Stimulated activated CD8-positive, alpha-beta memory T cell treated with anti-CD3 and anti-CD28 coated beads, Interleukin-7, amount 100 ng/mL, for 1 hour (primary cell): ENCODE measurements around the gene CALY.
A peak's percentile ranks its signal among the peaks of the same experiment; 100 is the strongest.

ENCODE experiments used
- DNase-seq, 2 donors: peaks; one replicate each; pipeline ENCODE4 v3.0.0-alpha.2; 2020; ENCODE audit warnings: low read depth in 2 of 2

Gene CALY

GRCh38 chr10:133287832-133288500 is 48.7 kb downstream of the CALY start:
- DNase-seq, result no peak

- DNase-seq, result no peak
These were observed 50.3 kb downstream of the CALY start for GRCh38 chr10:133286366-133286765.

GRCh38 chr10:133285217-133285616 is 51.5 kb downstream of the CALY start:
- no peak for DNase-seq

- no peak for DNase-seq
These were observed 52.8 kb downstream of the CALY start for GRCh38 chr10:133283931-133284330.

DNA sequence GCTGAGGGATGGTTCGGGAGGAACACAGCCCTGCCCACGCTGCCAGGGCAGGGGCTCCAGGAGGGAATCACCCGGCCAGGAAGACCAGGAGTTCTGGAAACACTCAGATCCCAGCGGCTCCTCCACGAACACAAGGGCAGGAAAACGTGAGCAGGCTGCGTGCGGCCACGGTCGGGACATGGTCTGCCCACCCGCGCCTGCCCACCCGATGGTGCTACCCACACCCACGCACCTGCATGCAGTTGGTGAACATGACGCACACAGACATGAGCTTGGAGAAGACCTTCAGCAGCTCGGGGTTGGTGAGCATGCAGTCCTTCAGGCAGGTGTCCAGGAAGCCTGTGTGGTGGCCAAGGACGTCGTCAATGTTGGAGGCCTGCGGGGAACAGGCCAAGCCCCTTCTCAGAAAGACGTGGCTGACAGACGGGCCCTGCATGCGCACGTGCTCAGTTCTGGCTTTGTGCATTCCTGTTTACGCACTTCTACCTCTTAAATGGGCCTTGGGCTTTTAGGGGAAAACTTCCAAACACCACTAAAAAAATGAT is 53.8 kb downstream of the CALY start:
- no peak for DNase-seq

- DNase-seq, result no peak
These were observed 54.9 kb downstream of the CALY start for GRCh38 chr10:133281628-133282372.

- no peak for DNase-seq
These were observed 55.6 kb downstream of the CALY start for GRCh38 chr10:133281084-133281483.

DNA sequence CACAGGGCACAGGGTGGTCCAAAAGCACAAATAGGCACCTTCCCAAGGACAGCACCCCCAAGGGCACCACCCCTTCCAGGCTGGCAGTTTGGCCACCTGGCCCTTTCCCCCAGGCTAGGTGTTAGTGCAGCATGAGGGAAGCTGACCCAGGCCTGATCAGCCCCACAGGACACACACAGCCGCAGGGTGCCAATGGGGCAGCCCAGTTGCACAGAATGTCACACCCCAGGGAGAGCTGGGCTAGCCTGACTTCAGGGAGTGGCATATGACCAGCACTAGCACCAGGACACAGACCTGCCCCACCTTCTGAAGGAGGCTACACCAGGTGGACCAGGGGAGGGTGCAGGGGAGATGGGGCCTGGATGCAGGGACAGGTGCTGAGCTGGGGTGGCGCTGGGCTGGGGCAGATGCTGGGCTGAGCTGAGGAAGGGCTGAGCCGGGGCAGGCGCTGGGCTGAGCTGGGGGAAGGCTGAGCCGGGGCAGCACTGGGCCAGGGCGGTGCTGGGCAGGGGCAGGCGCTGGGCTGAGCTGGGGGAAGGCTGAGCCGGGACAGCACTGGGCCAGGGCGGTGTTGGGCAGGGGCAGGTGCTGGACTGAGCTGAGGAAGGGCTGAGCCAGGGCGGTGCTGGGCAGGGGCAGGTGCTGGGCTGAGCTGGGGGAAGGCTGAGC is 56.2 kb downstream of the CALY start:
- no peak for DNase-seq

- no peak for DNase-seq
These were observed 57.1 kb downstream of the CALY start for GRCh38 chr10:133279326-133280226.

DNA sequence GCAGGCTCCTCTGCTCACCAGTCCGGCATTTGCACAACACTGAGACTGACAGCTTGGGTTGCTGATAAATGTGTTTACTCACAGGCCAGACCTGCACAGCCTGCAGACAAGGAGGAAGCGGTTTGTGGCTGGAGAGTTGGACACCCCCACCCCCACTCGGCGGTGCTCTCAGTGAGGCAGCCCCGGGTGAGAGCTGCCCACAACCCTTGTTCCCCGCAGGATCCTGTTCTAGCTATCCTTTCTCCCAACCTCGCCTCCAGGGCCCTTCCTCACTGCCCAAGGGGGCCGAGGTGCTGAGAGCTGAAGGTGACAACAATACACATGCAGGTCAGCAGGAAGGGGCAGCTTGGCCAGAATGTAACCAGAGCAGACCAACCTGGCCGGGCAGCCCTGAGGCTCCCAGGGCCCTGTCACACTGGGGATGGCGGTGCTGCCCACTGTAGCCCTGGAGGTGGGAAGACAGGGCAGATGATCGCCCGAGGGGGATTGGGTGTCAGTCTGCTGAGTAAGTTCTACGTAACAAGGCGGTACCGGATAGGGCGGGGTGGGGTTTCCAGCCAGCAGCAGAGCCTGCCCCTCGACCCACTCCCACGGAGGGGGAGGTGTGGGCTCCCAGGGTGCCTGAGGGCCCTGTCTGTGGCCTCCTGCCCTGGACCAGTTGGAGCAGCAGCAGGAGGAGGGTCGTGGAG is 58.0 kb downstream of the CALY start:
- DNase-seq, result peak in 1 of 2 donors; percentile 46

- DNase-seq, result no peak
These were observed 58.6 kb downstream of the CALY start for GRCh38 chr10:133277993-133278576.

DNA sequence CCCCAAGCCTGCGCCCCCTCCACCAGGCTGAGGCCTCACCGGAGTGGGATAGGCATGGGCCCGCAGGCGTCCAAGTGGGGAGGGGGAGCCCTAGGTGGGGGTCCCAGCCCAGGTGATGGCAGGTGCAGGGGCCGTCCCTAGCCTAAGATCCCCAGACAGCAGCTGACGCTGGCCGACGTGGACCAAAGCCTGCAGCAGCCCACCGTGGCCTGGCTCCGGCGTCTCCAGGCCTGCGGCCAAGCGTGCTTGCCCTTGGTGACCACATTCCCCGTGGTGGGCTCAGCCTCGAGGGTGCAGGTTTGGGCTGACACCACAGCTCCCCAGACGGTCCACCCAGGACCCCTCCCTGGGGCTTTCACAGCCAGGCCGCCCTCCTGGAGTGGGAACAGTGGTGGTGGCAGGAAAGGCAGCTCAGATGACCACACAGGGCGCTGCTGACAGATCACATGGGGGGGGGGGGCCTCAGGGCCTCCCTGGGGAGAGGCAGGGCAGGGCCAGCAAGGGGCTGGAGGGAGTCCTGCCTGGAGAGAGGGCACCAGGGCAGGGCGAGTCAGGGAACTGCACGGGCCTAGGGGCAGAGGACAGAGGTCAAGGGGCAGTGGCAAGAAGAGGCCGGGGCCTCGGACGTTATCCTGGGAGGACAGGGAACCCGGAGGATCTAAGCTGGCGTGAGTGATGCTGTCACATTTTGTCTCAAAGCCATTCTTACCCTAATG is 59.3 kb downstream of the CALY start:
- no peak for DNase-seq

DNA sequence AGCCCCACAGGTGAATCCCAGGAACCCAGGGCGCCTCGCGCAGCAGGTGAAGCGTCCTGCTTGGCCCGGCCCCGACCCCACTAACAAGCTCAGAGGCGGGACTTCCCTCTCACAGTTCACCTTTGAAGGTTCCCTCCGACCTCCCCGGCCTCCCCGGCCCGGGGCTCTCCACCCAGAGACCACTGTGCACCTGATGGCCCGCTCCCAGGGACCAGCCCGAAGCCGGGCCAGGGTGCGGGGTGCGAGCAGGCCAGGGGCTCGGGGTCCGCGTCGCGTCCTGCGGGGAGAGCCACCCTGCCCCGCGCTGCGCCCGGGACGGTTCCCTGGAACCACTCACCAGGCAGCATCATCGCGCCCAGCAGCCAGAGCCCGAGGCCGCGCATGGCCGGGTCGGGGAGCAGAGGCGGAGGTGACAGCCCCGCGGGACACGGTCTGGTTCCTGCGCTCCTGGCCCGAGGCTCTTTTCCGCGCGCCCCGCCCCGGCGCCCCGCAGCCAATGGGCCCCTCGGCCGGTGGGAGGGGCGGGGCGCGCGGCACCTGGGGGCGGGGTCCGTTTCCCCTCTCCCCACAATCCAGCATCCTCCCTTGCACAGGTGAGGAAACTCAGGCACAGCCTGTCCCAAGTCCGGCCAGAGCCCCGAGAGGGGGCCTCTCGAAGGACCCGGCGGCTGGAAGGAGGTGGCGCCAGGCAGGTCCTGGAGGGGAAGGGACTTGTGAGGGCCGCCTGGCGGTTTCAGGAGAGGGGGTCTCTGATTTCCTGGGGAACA is 60.1 kb downstream of the CALY start, which contains the start of gene ADAM8:
Gene ADAM8, minus strand, starts transcription at position 434 of the 767 bp plus-strand sequence. Its CDS starts 51 bp downstream, at position 383.
- DNase-seq, result peak in 1 of 2 donors; percentile 42

DNA sequence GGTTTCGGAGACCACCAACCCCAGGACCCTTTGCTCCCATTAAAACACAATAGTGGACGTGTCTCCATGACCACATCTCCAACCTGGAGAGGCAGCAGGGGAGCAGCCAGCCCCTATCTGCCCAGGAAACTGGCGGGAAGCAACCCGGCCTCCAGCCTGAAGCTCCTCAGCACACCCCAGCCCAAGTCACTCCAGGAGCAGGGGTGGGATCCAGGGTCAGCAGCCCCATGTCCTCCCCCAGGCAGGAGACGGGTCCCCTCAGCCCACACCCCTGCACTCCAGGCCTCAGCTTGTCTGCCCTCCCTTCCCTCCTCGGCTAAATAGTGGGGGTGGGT is 60.6 kb downstream of the CALY start:
- no peak for DNase-seq

DNA sequence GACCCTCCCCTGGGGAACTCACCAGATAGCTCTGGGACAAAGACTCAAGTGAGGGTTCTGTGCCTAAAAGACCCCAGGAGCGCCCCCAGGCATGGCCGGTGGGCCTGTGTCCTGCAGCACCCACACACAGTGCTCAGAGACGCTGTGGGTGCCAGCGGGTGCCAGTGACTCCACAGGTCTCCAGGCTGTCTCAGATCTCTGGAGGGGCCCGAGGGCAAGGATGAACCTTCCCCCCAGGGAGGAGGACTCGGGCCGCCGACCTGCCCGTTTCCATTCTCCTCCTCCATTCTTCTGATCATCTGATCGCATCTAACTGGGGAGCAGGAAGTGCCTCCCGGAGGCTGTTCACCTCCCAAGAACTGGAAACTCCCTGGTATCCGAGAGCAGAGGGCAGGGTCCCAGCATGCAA is 61.0 kb downstream of the CALY start:
- no peak for DNase-seq

GRCh38 chr10:133274751-133275683 is 61.7 kb downstream of the CALY start:
- DNase-seq, result peak; percentile 55 to 61
